Panc1 (cell line): ENCODE results near the gene MAMLD1. TPM values are rescaled to one million over a fixed set of nuclear protein-coding genes. Genes with fewer than 3 reads are reported as not detected.

Source experiments
- ATAC-seq: fragments of 200-7000 bp; cut with Tn5 transposase; 2 replicates; pipeline ENCODE4 v1.9.1; 2020; ENCODE audit warnings: mild to moderate bottlenecking, moderate library complexity
- BruUV-seq: library from RNA; stranded (reverse); fragments of 400-500 nt; replicated peaks from 2 replicates; lab custom pipeline; 2021; lab: Mats Ljungman, UMichigan
- CTCF ChIA-PET: fragments of 300-600 bp; sonication (Branson Sonifier 250); formaldehyde crosslinking; loops from one replicate; lab custom pipeline; 2022; ENCODE audit warnings: antibody characterized with exemption; lab: Charles Lee
- POLR2A ChIA-PET: fragments of 300-600 bp; sonication (Branson Sonifier 250); formaldehyde crosslinking; loops from one replicate; lab custom pipeline; 2022; ENCODE audit warnings: antibody characterized with exemption; lab: Charles Lee
- DNase-seq: peaks from one replicate; pipeline ENCODE4 v3.0.0-alpha.2; 2010; ENCODE audit warnings: low read depth, low spot score
- H3K27ac ChIP-seq: 2 replicates; pipeline ENCODE4 v1.5.1; 2011; ENCODE audit warnings: mild to moderate bottlenecking, low read length, inconsistent platforms
- H3K27me3 ChIP-seq: fragments of 200-500 bp; sonication (Bioruptor generic); 2 replicates; pipeline ENCODE4 v1.6.0; 2014; ENCODE audit warnings: low read length, inconsistent platforms; ENCODE audit not compliant: control insufficient read depth, insufficient read depth
- H3K36me3 ChIP-seq: fragments of 200-500 bp; sonication (Bioruptor generic); 2 replicates; pipeline ENCODE4 v1.5.1; 2014; ENCODE audit warnings: inconsistent platforms, mild to moderate bottlenecking, low read length, moderate library complexity; ENCODE audit not compliant: control insufficient read depth, insufficient read depth
- H3K4me1 ChIP-seq: 2 replicates; pipeline ENCODE4 v1.5.1; 2011; ENCODE audit warnings: inconsistent platforms, mild to moderate bottlenecking, low read length, moderate library complexity; ENCODE audit not compliant: control insufficient read depth, insufficient read depth
- H3K4me3 ChIP-seq, 2 experiments: 2 replicates each; pipeline ENCODE4 v1.5.1; 2011 to 2012; ENCODE audit warnings: low read depth in 2 of 2, low read length in 2 of 2, mild to moderate bottlenecking in 2 of 2, inconsistent platforms in 1 of 2, moderate library complexity in 1 of 2
- H3K9me3 ChIP-seq: fragments of 200-500 bp; sonication (Bioruptor generic); 2 replicates; pipeline ENCODE4 v1.5.1; 2014; ENCODE audit warnings: low read depth, mild to moderate bottlenecking, inconsistent platforms, low read length, moderate library complexity; ENCODE audit not compliant: control insufficient read depth, insufficient read depth
- POLR2AphosphoS5 ChIP-seq: IDR thresholded peaks from 2 replicates; pipeline ENCODE4 v1.6.1; 2012; ENCODE audit warnings: mild to moderate bottlenecking, low read depth, low read length, moderate library complexity
- SIN3A ChIP-seq: IDR thresholded peaks from 2 replicates; pipeline ENCODE4 v1.6.1; 2012; ENCODE audit warnings: low read depth, mild to moderate bottlenecking, low read length, moderate library complexity, borderline replicate concordance; ENCODE audit not compliant: insufficient read depth
- TCF7L2 ChIP-seq: IDR thresholded peaks from 2 replicates; pipeline ENCODE4 v1.6.1; 2011; ENCODE audit warnings: mild to moderate bottlenecking, low read depth, low read length, inconsistent platforms
- in situ Hi-C: cut with HindIII; loops from 2 replicates; pipeline ENCODE4 v1.10.0; 2016; ENCODE audit warnings: low sequenced_read_pairs, low pct_unique_long_range_greater_than_20kb
- intact Hi-C: fragments of 100-400 bp; cut with micrococcal nuclease; formaldehyde crosslinking; loops from one replicate; pipeline ENCODE4 v1.10.0; 2022; ENCODE audit not compliant: unreplicated experiment
- total RNA-seq: library from RNA; stranded (reverse); gene quantifications from one replicate; pipeline ENCODE4 v1.2.1, GENCODE V29; 2021; ENCODE audit not compliant: unreplicated experiment
- TF ChIP-seq, protein P1 (sequence below): fragments of 450-650 bp; IDR thresholded peaks from 2 replicates; pipeline ENCODE4 v1.5.1; 2017; ENCODE audit warnings: mild to moderate bottlenecking
- TF ChIP-seq, protein P2 (sequence below), 2 experiments: IDR thresholded peaks; 2 replicates each; pipeline ENCODE4 v1.6.1; 2011 to 2012; ENCODE audit warnings: low read depth in 2 of 2, control low read depth in 1 of 2, low read length in 1 of 2, mild to moderate bottlenecking in 1 of 2, moderate library complexity in 1 of 2; ENCODE audit not compliant: insufficient read depth in 1 of 2

MAMLD1 gene
- total RNA-seq, 1 experiment from 2014 or later: 2.1 TPM

- Histone ChIP-seq H3K4me1 (no peaks in the 10 kb centered on the region), H3K4me3 (no peak overlapping the region), H3K27ac (no peak overlapping the region), H3K36me3 (no peaks in the 10 kb centered on the region), H3K9me3 (no peaks in the 10 kb centered on the region), H3K27me3 (no peaks in the 10 kb centered on the region)
- in situ Hi-C loops (no loop called here), intact Hi-C loops (no loop called here)
- ChIA-PET POLR2A (no interaction called here), CTCF (no interaction called here)
- no peak for ATAC-seq
- no TSS peak for BruUV-seq
- TF ChIP-seq TCF7L2: no peak
- TF ChIP-seq, protein P1, sequence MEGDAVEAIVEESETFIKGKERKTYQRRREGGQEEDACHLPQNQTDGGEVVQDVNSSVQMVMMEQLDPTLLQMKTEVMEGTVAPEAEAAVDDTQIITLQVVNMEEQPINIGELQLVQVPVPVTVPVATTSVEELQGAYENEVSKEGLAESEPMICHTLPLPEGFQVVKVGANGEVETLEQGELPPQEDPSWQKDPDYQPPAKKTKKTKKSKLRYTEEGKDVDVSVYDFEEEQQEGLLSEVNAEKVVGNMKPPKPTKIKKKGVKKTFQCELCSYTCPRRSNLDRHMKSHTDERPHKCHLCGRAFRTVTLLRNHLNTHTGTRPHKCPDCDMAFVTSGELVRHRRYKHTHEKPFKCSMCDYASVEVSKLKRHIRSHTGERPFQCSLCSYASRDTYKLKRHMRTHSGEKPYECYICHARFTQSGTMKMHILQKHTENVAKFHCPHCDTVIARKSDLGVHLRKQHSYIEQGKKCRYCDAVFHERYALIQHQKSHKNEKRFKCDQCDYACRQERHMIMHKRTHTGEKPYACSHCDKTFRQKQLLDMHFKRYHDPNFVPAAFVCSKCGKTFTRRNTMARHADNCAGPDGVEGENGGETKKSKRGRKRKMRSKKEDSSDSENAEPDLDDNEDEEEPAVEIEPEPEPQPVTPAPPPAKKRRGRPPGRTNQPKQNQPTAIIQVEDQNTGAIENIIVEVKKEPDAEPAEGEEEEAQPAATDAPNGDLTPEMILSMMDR: no peak
- no peak for TF ChIP-seq SIN3A
- TF ChIP-seq, protein P2, sequence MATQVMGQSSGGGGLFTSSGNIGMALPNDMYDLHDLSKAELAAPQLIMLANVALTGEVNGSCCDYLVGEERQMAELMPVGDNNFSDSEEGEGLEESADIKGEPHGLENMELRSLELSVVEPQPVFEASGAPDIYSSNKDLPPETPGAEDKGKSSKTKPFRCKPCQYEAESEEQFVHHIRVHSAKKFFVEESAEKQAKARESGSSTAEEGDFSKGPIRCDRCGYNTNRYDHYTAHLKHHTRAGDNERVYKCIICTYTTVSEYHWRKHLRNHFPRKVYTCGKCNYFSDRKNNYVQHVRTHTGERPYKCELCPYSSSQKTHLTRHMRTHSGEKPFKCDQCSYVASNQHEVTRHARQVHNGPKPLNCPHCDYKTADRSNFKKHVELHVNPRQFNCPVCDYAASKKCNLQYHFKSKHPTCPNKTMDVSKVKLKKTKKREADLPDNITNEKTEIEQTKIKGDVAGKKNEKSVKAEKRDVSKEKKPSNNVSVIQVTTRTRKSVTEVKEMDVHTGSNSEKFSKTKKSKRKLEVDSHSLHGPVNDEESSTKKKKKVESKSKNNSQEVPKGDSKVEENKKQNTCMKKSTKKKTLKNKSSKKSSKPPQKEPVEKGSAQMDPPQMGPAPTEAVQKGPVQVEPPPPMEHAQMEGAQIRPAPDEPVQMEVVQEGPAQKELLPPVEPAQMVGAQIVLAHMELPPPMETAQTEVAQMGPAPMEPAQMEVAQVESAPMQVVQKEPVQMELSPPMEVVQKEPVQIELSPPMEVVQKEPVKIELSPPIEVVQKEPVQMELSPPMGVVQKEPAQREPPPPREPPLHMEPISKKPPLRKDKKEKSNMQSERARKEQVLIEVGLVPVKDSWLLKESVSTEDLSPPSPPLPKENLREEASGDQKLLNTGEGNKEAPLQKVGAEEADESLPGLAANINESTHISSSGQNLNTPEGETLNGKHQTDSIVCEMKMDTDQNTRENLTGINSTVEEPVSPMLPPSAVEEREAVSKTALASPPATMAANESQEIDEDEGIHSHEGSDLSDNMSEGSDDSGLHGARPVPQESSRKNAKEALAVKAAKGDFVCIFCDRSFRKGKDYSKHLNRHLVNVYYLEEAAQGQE (IDR thresholded peaks at IDR 0.05; ENCODE audit: insufficient read depth in 1 of 2, low read depth in 2 of 2, low read length in 1 of 2): no peak
- TF ChIP-seq POLR2AphosphoS5: no peak
- DNase-seq: no peak
Measured at GRCh38 chrX:150517303-150517910, 154.3 kb downstream of the MAMLD1 start.

- DNase-seq: no peak
- no peak for ATAC-seq
- ChIA-PET CTCF (no interaction called here), POLR2A (no interaction called here)
- H3K4me3 ChIP-seq: no peak overlapping the region
- intact Hi-C loops (no loop called here), in situ Hi-C loops (no loop called here)
- H3K27me3 ChIP-seq: 0 out of 2 replicates have a peak, but pooled peaks cover 2% of the 10 kb centered on the region
- H3K9me3 ChIP-seq: no peaks in the 10 kb centered on the region
- no peaks in the 10 kb centered on the region for H3K4me1 ChIP-seq
- no peaks in the 10 kb centered on the region for H3K36me3 ChIP-seq
- TF ChIP-seq POLR2AphosphoS5 (no peak), SIN3A (no peak), TCF7L2 (no peak)
- TF ChIP-seq, protein P1: no peak
- TF ChIP-seq, protein P2 (IDR thresholded peaks at IDR 0.05; ENCODE audit: insufficient read depth in 1 of 2, low read depth in 2 of 2, low read length in 1 of 2): no peak
- H3K27ac ChIP-seq: no peak overlapping the region
- BruUV-seq: no TSS peak
Measured at GRCh38 chrX:150522494-150522893, 159.4 kb downstream of the MAMLD1 start.
